ENCODE data around the gene CRACR2A.

Gene CRACR2A

GRCh38 chr12:3624273-3624672 lies 128.6 kb downstream of the CRACR2A start:
- Mint-ChIP-seq H3K4me1 (no peaks in the 10 kb centered on the region), H3K27ac (ENCODE audit: low read depth) (no peak overlapping the region), H3K9me3 (no peaks in the 10 kb centered on the region), H3K27me3 (no peaks in the 10 kb centered on the region), H3K4me3 (no peak overlapping the region), H3K36me3 (ENCODE audit: insufficient read depth) (peaks cover 38% of the 10 kb centered on the region)
- ATAC-seq (replicated peaks; ENCODE audit: extremely low read depth, poor library complexity, severe bottlenecking) (no peak), DNase-seq (ENCODE audit: low spot score in 2 of 2) (no peak)

GRCh38 chr12:3622822-3623690 lies 129.9 kb downstream of the CRACR2A start:
- no peaks in the 10 kb centered on the region for H3K4me1 Mint-ChIP-seq
- ATAC-seq (replicated peaks; ENCODE audit: extremely low read depth, poor library complexity, severe bottlenecking) (no peak), DNase-seq (ENCODE audit: low spot score in 2 of 2) (no peak)

GRCh38 chr12:3622021-3622821 lies 130.7 kb downstream of the CRACR2A start:
- ATAC-seq (replicated peaks; ENCODE audit: extremely low read depth, poor library complexity, severe bottlenecking), result no peak
- Mint-ChIP-seq H3K4me1 (no peaks in the 10 kb centered on the region), H3K27ac (ENCODE audit: low read depth) (no peak overlapping the region), H3K9me3 (no peaks in the 10 kb centered on the region), H3K27me3 (no peaks in the 10 kb centered on the region), H3K4me3 (no peak overlapping the region), H3K36me3 (ENCODE audit: insufficient read depth) (peaks cover 39% of the 10 kb centered on the region)
- DNase-seq (ENCODE audit: low spot score in 2 of 2), result no peak

More at GRCh38 chr12:3622822-3623690, 129.9 kb downstream of the CRACR2A start:
- no peak overlapping the region for H3K27ac Mint-ChIP-seq (ENCODE audit: low read depth)
- no peaks in the 10 kb centered on the region for H3K9me3 Mint-ChIP-seq
- H3K27me3 Mint-ChIP-seq, result no peaks in the 10 kb centered on the region
- H3K36me3 Mint-ChIP-seq (ENCODE audit: insufficient read depth), result peaks cover 38% of the 10 kb centered on the region
- no peak overlapping the region for H3K4me3 Mint-ChIP-seq

DNA sequence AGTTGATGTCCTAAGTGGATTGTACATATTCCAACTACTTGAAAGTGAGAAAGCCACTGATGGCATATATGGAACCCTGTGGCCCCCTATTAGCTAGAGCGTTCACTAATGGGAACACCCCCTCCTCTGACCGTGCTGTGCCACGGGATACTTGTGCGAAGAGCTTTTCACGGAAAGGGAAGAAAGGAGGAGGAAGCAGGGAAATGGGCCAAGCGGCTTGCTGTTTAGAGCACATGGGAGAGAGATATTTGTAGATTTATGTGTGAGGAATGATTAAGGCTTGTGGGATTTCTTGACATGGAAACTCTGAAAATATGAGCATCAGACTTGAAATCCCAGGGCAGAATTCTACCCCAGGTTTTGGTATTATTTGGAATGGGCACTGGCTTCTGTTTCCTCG lies 132.1 kb downstream of the CRACR2A start:
- Mint-ChIP-seq H3K4me3 (no peak overlapping the region), H3K27ac (ENCODE audit: low read depth) (no peak overlapping the region), H3K36me3 (ENCODE audit: insufficient read depth) (peaks cover 31% of the 10 kb centered on the region), H3K27me3 (no peaks in the 10 kb centered on the region), H3K9me3 (no peaks in the 10 kb centered on the region), H3K4me1 (no peaks in the 10 kb centered on the region)
- ATAC-seq (replicated peaks; ENCODE audit: extremely low read depth, poor library complexity, severe bottlenecking) (no peak), DNase-seq (ENCODE audit: low spot score in 2 of 2) (no peak)

- Mint-ChIP-seq H3K4me1 (no peaks in the 10 kb centered on the region), H3K27me3 (no peaks in the 10 kb centered on the region), H3K9me3 (no peaks in the 10 kb centered on the region), H3K36me3 (ENCODE audit: insufficient read depth) (peaks cover 21% of the 10 kb centered on the region), H3K4me3 (no peak overlapping the region), H3K27ac (ENCODE audit: low read depth) (no peak overlapping the region)
- no peak for DNase-seq (ENCODE audit: low spot score in 2 of 2)
- no peak for ATAC-seq (replicated peaks; ENCODE audit: extremely low read depth, poor library complexity, severe bottlenecking)
Observed at GRCh38 chr12:3617565-3617964, 135.3 kb downstream of the CRACR2A start.

DNA sequence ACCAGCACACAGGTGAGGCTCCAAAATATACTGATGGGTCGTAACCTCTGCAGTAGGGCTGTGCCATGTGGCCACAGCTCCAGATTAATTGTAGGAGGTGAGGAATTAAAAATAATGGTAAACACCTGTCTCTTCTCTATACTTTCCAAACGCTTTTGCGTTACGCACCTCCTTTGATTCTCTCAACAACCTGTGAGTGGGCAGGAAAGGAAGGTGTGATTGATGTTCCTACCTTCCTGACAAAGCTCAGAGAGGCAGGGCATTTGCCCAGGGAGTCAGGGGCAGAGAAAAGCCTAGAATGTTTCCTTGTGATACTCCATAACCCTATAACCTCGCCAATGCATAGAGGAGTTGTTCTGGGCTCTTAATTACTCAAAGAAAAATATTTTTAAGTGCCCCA lies 137.0 kb downstream of the CRACR2A start:
- DNase-seq (ENCODE audit: low spot score in 2 of 2), result no peak
- Mint-ChIP-seq H3K27ac (ENCODE audit: low read depth) (no peak overlapping the region), H3K4me1 (no peaks in the 10 kb centered on the region), H3K4me3 (no peak overlapping the region), H3K36me3 (ENCODE audit: insufficient read depth) (peaks cover 19% of the 10 kb centered on the region), H3K27me3 (no peaks in the 10 kb centered on the region), H3K9me3 (no peaks in the 10 kb centered on the region)
- ATAC-seq (replicated peaks; ENCODE audit: extremely low read depth, poor library complexity, severe bottlenecking), result no peak

DNA sequence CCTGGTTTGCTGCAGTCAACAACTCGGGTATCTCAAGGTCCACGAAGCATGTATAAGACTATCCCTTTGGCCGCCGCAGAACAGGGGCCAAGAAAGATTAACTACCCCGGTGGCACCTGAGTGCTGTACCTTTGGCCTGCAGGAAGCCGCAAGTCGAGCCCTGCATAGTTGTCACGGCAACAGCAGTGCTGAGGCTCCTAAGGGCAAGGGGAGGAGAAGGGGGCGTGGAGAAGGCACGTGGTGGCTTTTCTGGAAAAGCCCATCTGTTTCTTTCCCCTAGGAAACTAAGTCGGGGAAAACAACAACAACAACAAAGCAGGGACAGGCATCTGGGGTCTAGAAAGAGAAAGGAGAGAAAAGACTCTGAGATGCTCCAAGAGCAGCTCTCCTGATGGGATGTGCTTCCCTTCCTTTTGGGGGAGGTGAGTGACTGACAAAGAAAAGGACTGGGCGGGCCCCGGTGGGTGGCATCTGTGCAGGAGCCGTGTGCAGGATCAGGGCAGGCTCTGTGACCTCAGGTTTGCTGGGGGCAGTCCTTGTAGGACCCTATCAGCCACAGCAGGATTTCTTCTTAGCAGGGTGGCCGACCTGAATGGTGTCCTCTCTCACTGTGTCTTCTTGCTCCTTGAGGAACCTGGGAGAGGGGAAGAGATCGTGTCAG lies 138.0 kb downstream of the CRACR2A start:
- DNase-seq (ENCODE audit: low spot score in 2 of 2), result no peak
- H3K4me1 Mint-ChIP-seq, result no peaks in the 10 kb centered on the region
- H3K27ac Mint-ChIP-seq (ENCODE audit: low read depth), result no peak overlapping the region
- no peak for ATAC-seq (replicated peaks; ENCODE audit: extremely low read depth, poor library complexity, severe bottlenecking)
- H3K4me3 Mint-ChIP-seq, result no peak overlapping the region
- peaks cover 18% of the 10 kb centered on the region for H3K36me3 Mint-ChIP-seq (ENCODE audit: insufficient read depth)
- no peaks in the 10 kb centered on the region for H3K27me3 Mint-ChIP-seq
- no peaks in the 10 kb centered on the region for H3K9me3 Mint-ChIP-seq

DNA sequence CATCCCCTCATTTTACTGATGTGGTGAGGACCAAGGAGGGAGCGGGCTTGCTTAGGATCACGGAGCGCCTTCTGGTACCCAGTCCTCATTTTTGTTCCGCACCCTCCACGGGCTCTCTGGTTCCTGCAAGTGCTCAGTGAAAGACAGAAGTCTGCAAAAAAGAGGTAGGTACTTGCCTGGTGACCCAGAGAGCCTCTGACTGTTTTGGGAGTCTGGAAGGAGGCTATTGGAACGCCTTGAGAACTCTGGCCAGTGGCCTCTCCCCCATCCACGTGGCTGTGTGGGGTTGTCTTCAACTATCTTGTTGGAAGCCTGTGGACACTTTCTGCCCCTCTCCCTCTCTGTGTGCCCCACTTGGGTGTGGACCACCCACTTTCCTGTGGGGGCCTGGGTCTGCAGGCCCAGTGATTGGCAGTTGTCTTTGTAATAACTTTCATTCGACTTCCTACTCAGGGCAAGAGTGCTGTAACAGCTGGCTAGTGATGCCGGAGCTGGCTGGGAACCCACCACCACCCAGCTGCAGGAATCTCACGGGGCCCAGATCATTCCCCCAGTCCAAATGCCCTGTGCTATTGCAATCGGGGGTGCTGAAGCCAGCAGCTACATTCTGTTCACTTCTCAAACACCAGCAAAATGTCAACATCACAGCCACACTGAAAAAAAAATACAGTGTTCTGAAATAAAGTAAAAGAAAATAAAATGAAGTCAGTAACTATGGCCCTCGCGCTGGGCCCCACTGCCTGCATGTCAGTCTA lies 139.1 kb downstream of the CRACR2A start:
- H3K27me3 Mint-ChIP-seq, result no peaks in the 10 kb centered on the region
- H3K9me3 Mint-ChIP-seq, result peaks cover 7% of the 10 kb centered on the region
- H3K36me3 Mint-ChIP-seq (ENCODE audit: insufficient read depth), result peaks cover 17% of the 10 kb centered on the region
- no peak overlapping the region for H3K4me3 Mint-ChIP-seq
- no peak for DNase-seq (ENCODE audit: low spot score in 2 of 2)
- no peak for ATAC-seq (replicated peaks; ENCODE audit: extremely low read depth, poor library complexity, severe bottlenecking)
- H3K27ac Mint-ChIP-seq (ENCODE audit: low read depth), result peak overlapping the region; percentile 30
- peaks cover 5% of the 10 kb centered on the region for H3K4me1 Mint-ChIP-seq

GRCh38 chr12:3611860-3612703 lies 140.8 kb downstream of the CRACR2A start:
- Mint-ChIP-seq H3K27me3 (no peaks in the 10 kb centered on the region), H3K27ac (ENCODE audit: low read depth) (no peak overlapping the region), H3K4me3 (no peak overlapping the region), H3K4me1 (peaks cover 6% of the 10 kb centered on the region), H3K36me3 (ENCODE audit: insufficient read depth) (peaks cover 13% of the 10 kb centered on the region), H3K9me3 (peaks cover 7% of the 10 kb centered on the region)
- ATAC-seq (replicated peaks; ENCODE audit: extremely low read depth, poor library complexity, severe bottlenecking) (no peak), DNase-seq (ENCODE audit: low spot score in 2 of 2) (no peak)

DNA sequence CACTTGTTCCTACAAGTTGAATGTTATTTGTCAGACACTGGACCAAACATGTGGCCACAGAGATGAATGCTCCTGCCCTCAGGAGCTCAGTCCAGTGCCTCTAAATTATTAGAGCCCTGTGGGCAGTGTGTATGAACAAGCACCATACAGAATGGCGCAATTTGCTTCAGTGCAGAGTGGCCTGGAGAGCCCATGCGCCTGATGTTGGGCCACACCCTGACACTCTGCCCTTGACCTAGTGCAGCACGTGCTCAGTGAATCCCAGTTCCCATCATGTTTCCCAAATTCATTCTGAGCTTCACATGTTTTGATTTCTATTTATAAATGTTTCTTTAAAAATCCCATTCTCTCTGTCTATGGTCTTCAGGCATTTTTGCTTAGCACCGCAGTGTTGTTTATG lies 145.1 kb downstream of the CRACR2A start:
- Mint-ChIP-seq H3K9me3 (peaks cover 7% of the 10 kb centered on the region), H3K27me3 (no peaks in the 10 kb centered on the region), H3K4me3 (no peak overlapping the region), H3K4me1 (peaks cover 16% of the 10 kb centered on the region), H3K27ac (ENCODE audit: low read depth) (no peak overlapping the region), H3K36me3 (ENCODE audit: insufficient read depth) (peaks cover 7% of the 10 kb centered on the region)
- no peak for ATAC-seq (replicated peaks; ENCODE audit: extremely low read depth, poor library complexity, severe bottlenecking)
- DNase-seq (ENCODE audit: low spot score in 2 of 2), result no peak

- H3K27ac Mint-ChIP-seq (ENCODE audit: low read depth), result no peak overlapping the region
- no peaks in the 10 kb centered on the region for H3K27me3 Mint-ChIP-seq
- no peak for DNase-seq (ENCODE audit: low spot score in 2 of 2)
- no peak for ATAC-seq (replicated peaks; ENCODE audit: extremely low read depth, poor library complexity, severe bottlenecking)
- peaks cover 16% of the 10 kb centered on the region for H3K4me1 Mint-ChIP-seq
- peaks cover 7% of the 10 kb centered on the region for H3K36me3 Mint-ChIP-seq (ENCODE audit: insufficient read depth)
- H3K9me3 Mint-ChIP-seq, result peaks cover 7% of the 10 kb centered on the region
- no peak overlapping the region for H3K4me3 Mint-ChIP-seq
Observed at GRCh38 chr12:3607039-3607720, 145.7 kb downstream of the CRACR2A start.
